ENCODE results near the gene FABP3.

DNA sequence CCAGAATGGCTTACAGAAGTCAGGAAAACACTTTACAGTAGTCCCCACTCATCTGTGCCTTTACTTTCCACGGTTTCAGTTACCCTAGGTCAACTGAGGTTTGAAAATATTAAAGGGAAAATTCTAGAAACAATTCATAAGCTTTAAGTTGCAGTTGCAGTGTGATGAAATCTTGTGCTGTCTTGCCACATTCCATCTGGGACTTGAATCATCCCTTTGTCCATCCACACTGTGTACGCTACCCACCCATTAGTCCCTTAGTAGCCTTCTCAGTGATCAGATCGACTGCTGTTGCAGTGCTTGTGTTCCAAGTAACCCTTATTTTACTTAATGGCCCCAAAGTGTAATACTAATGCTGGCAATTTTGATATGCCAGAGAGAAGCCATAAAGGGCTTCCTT, 45.5 kb downstream of the FABP3 start:
- TF ChIP-seq, protein P1, sequence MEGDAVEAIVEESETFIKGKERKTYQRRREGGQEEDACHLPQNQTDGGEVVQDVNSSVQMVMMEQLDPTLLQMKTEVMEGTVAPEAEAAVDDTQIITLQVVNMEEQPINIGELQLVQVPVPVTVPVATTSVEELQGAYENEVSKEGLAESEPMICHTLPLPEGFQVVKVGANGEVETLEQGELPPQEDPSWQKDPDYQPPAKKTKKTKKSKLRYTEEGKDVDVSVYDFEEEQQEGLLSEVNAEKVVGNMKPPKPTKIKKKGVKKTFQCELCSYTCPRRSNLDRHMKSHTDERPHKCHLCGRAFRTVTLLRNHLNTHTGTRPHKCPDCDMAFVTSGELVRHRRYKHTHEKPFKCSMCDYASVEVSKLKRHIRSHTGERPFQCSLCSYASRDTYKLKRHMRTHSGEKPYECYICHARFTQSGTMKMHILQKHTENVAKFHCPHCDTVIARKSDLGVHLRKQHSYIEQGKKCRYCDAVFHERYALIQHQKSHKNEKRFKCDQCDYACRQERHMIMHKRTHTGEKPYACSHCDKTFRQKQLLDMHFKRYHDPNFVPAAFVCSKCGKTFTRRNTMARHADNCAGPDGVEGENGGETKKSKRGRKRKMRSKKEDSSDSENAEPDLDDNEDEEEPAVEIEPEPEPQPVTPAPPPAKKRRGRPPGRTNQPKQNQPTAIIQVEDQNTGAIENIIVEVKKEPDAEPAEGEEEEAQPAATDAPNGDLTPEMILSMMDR (IDR thresholded peaks at IDR 0.05) = no peak
- TF ChIP-seq POLR2A (IDR thresholded peaks at IDR 0.05) = no peak
